HepG2 (cell line): ENCODE data around the gene CLCN4. TPM values are rescaled to one million over a fixed set of nuclear protein-coding genes. Genes with fewer than 3 reads are reported as not detected.

ENCODE experiments used
- ATAC-seq: fragments of 200-7000 bp; cut with Tn5 transposase; 3 replicates; pipeline ENCODE4 v1.9.1; 2020; ENCODE audit warnings: mild to moderate bottlenecking, moderate library complexity
- BruUV-seq: library from RNA; stranded (reverse); fragments of 400-500 nt; replicated peaks from 2 replicates; lab custom pipeline; 2021; lab: Mats Ljungman, UMichigan
- CTCF ChIA-PET: fragments of 300-600 bp; formaldehyde crosslinking; extraction: SDS; loops from one replicate; lab custom pipeline; 2021; ENCODE audit warnings: low total read pairs, inconsistent platforms, low intra/inter-chr PET ratio; lab: Yijun Ruan, JAX
- POLR2A ChIA-PET: fragments of 350-600 bp; sonication (Branson Sonifier 250); formaldehyde crosslinking; loops from one replicate; lab custom pipeline; 2020; ENCODE audit warnings: antibody characterized with exemption, inconsistent platforms; lab: Yijun Ruan, JAX
- DNase-seq: peaks from one replicate; pipeline ENCODE4 v3.0.0-alpha.2; 2015; ENCODE audit warnings: low spot score
- FAIRE-seq: peaks from 3 replicates; lab custom pipeline; 2011; peaks lifted over from hg19 to GRCh38; lab: Jason Lieb, UNC
- H2AFZ ChIP-seq: one replicate; pipeline ENCODE4 v1.6.1; 2011; ENCODE audit warnings: low read length, inconsistent platforms
- H3K27ac ChIP-seq: fragments of 300-600 bp; 3 replicates; pipeline ENCODE4 v1.8.0; 2011; ENCODE audit warnings: mixed run types, mild to moderate bottlenecking, mixed read lengths, low read length, inconsistent platforms; ENCODE audit not compliant: insufficient read depth; ENCODE audit errors: extremely low read length
- H3K27me3 ChIP-seq, 2 experiments: fragments of 200-600 bp in 1 of 2; 2 replicates in 1 of 2; 3 replicates in 1 of 2; pipeline versions ENCODE4 v1.6.0 to v1.8.0; 2011; ENCODE audit warnings: low read length in 2 of 2, mild to moderate bottlenecking in 2 of 2, moderate library complexity in 2 of 2, inconsistent platforms in 1 of 2; ENCODE audit not compliant: insufficient read depth in 2 of 2, control insufficient read depth in 1 of 2
- H3K36me3 ChIP-seq, 2 experiments: fragments of 200-600 bp in 1 of 2; replicated peaks in 1 of 2; 2 replicates in 1 of 2; 3 replicates in 1 of 2; pipeline versions ENCODE4 v1.5.1 to v1.8.0; 2011; ENCODE audit warnings: low read length in 2 of 2, inconsistent platforms in 1 of 2; ENCODE audit not compliant: insufficient read depth in 2 of 2, control insufficient read depth in 1 of 2
- H3K4me1 ChIP-seq: 2 replicates; pipeline ENCODE4 v1.5.1; 2012; ENCODE audit warnings: low read length, inconsistent platforms; ENCODE audit not compliant: insufficient read depth
- H3K4me2 ChIP-seq: 2 replicates; pipeline ENCODE4 v1.6.0; 2011; ENCODE audit warnings: low read depth, low read length, inconsistent platforms
- H3K4me3 ChIP-seq, 3 experiments: fragments of 200-600 bp in 1 of 3; sonication (generic), shearing (Covaris generic) in 1 of 3; replicated peaks in 1 of 3; 2 replicates each; pipeline ENCODE4 v1.5.1; 2011 to 2016; ENCODE audit warnings: low read length in 3 of 3, inconsistent platforms in 2 of 3, low read depth in 2 of 3, mild to moderate bottlenecking in 2 of 3, control low read depth in 1 of 3, mixed read lengths in 1 of 3; ENCODE audit not compliant: insufficient read depth in 1 of 3
- H3K79me2 ChIP-seq: one replicate; pipeline ENCODE4 v1.6.1; 2011; ENCODE audit warnings: low read length, inconsistent platforms; ENCODE audit not compliant: insufficient read depth
- H3K9ac ChIP-seq: 2 replicates; pipeline ENCODE4 v1.6.0; 2011; ENCODE audit warnings: mild to moderate bottlenecking, low read depth, low read length, inconsistent platforms; ENCODE audit not compliant: insufficient read depth
- H3K9me3 ChIP-seq: 2 replicates; pipeline ENCODE4 v1.5.1; 2012; ENCODE audit warnings: mild to moderate bottlenecking, low read length
- H4K20me1 ChIP-seq: 2 replicates; pipeline ENCODE4 v1.6.0; 2011; ENCODE audit warnings: inconsistent platforms, mild to moderate bottlenecking, low read length, moderate library complexity; ENCODE audit not compliant: insufficient read depth
- ASH2L ChIP-seq: fragments of 300-600, 200-600 bp; sonication (generic); IDR thresholded peaks from 2 replicates; pipeline ENCODE4 v1.7.0; 2017; ENCODE audit warnings: low read depth, mild to moderate bottlenecking, moderate library complexity, mixed read lengths, low read length; ENCODE audit not compliant: insufficient read length
- ATF3 ChIP-seq: sonication (generic); formaldehyde crosslinking; IDR thresholded peaks from 2 replicates; pipeline ENCODE4 v1.4.0; 2020; ENCODE audit warnings: missing genetic modification reagents
- ETV6 ChIP-seq: sonication (generic); formaldehyde crosslinking; conservative IDR thresholded peaks from 2 replicates; pipeline ENCODE4 v1.4.0; 2020; ENCODE audit warnings: missing genetic modification reagents
- FIP1L1 ChIP-seq: fragments of 200-400 bp; formaldehyde crosslinking; IDR thresholded peaks from 2 replicates; pipeline ENCODE4 v1.6.1; 2018; ENCODE audit warnings: low read depth, mild to moderate bottlenecking, low read length, moderate library complexity, borderline replicate concordance; ENCODE audit not compliant: insufficient read depth
- HDAC1 ChIP-seq: sonication (generic); formaldehyde crosslinking; IDR thresholded peaks from 2 replicates; pipeline ENCODE4 v1.5.1; 2020; ENCODE audit warnings: mild to moderate bottlenecking, missing genetic modification reagents
- KDM4B ChIP-seq: sonication (generic); formaldehyde crosslinking; IDR thresholded peaks from 2 replicates; pipeline ENCODE4 v1.4.0; 2020; ENCODE audit warnings: missing genetic modification reagents
- MBD4 ChIP-seq: IDR thresholded peaks from 2 replicates; pipeline ENCODE4 v1.6.1; 2012; ENCODE audit warnings: low read length, inconsistent platforms, borderline replicate concordance
- ZKSCAN1 ChIP-seq: fragments of 150-350 bp; IDR thresholded peaks from 2 replicates; pipeline ENCODE4 v1.6.1; 2014; ENCODE audit warnings: low read length
- ZNF234 ChIP-seq: sonication (generic); formaldehyde crosslinking; conservative IDR thresholded peaks from 2 replicates; pipeline ENCODE4 v1.5.1; 2020; ENCODE audit warnings: mild to moderate bottlenecking, missing genetic modification reagents
- WGBS: methylation state at CpG from one replicate; pipeline ENCODE4 v1.1.6; 2017; ENCODE audit warnings: low lambda C conversion rate; 5-methylcytosine and 5-hydroxymethylcytosine counted together
- in situ Hi-C: cut with HindIII; loops from 2 replicates; pipeline ENCODE4 v1.10.0; 2017; ENCODE audit warnings: low pct_unique_long_range_greater_than_20kb; ENCODE audit not compliant: extremely low pct_ligation_motif_present
- intact Hi-C: fragments of 100-400 bp; cut with micrococcal nuclease; formaldehyde crosslinking; loops from one replicate; pipeline ENCODE4 v1.10.0; 2022; ENCODE audit not compliant: unreplicated experiment
- polyA plus RNA-seq, 8 experiments: library from polyadenylated mRNA; depleted of rRNA in 3 of 8; stranded (reverse) in 7 of 8; unstranded in 1 of 8; fragments of >200 nt; fragmentation: Illumina TruSeq in 4 of 8; extraction: Trizol in 4 of 8; gene quantifications; 2 replicates each; pipeline versions ENCODE4 v1.2.1 to v1.2.3, GENCODE V29; 2011 to 2016; ENCODE audit warnings: low read depth in 4 of 8, missing spikeins in 1 of 8, mixed read lengths in 1 of 8; ENCODE audit not compliant: insufficient read depth in 1 of 8
- total RNA-seq, 5 experiments: library from RNA; depleted of rRNA; stranded (reverse); fragments of >200 nt; fragmentation: Illumina TruSeq; extraction: Trizol; gene quantifications; 2 replicates each; pipeline ENCODE4 v1.2.3, GENCODE V29; 2016; ENCODE audit warnings: low read depth in 1 of 5

Gene CLCN4
- total and polyA plus RNA-seq, 2 of the 13 experiments (the other 11 are each of a cell fraction or from before 2014, with no cell fraction given) = 1.8 to 2.5 TPM

DNA sequence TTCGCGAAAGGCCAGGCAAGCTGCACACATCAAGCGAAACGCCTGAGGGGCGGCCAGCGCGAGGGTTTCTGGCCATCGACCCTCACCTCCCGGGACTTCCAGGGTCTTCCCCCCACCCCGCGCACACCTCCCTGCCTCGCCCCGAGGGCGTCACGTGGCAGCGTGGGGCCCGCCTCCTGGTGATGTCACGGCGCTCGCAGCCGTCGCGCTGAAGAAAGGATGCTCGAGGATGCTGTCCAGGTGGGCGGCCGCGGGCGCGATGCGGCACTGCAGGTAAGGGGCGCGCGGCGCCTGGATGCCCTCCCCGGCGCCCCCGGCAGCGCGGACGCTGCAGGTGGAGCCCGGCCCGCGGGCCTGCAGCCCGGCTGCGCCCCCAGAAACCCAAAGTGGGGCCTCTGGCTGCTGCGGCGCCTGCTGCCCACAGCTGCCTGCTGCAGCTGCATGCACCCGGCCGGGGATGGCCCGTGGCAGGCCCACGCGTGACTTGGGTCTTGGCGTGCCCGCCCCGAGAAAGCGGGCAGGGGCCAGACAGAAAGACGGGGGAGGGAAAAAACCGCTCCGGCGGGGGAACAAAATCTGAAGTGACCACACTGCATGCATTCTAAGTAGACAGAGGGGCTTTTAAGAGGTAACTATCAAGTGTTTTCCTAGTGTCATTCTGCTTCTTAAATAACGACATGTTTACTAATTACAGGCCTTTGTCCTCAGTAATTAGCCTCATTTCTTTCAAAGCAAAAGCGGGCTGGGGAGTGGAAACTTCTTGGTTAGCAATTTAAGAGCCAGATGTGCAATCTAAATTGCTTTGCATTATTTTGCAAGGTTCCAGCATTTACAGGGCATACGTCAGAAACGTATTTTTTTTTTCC lies 1.7 kb downstream of the CLCN4 start:
- CTCF ChIA-PET = no interaction called here
- no peaks in the 10 kb centered on the region for H3K9me3 ChIP-seq
- H3K4me2 ChIP-seq = no peak overlapping the region
- no peaks in the 10 kb centered on the region for H3K36me3 ChIP-seq
- no peak overlapping the region for H3K4me3 ChIP-seq
- H3K79me2 ChIP-seq = no peaks in the 10 kb centered on the region
- H4K20me1 ChIP-seq = no peaks in the 10 kb centered on the region
- H3K9ac ChIP-seq = no peak overlapping the region
- BruUV-seq = no TSS peak
- POLR2A ChIA-PET = no interaction called here
- peaks cover 30% of the 10 kb centered on the region for H3K4me1 ChIP-seq
- TF ChIP-seq MBD4 (no peak), ZNF234 (CRISPR knock-in tag) (no peak), KDM4B (CRISPR knock-in tag) (no peak), ASH2L (no peak), ETV6 (CRISPR knock-in tag) (no peak), FIP1L1 (no peak), ZKSCAN1 (no peak), ATF3 (CRISPR knock-in tag) (no peak), HDAC1 (CRISPR knock-in tag) (no peak)
- 99% methylated on average over 32 of the region's 64 CpGs for WGBS
- no peak overlapping the region for H3K27ac ChIP-seq
- in situ Hi-C loops = no loop called here
- intact Hi-C loops = no loop called here
- ATAC-seq (no peak), DNase-seq (no peak), FAIRE-seq (no peak)
- no peaks in the 10 kb centered on the region for H3K27me3 ChIP-seq
- H2AFZ ChIP-seq = no peak overlapping the region
